ENCODE results near the gene TSPAN9.

- TF ChIP-seq JUND (IDR thresholded peaks at IDR 0.05) (no peak), CTCF (IDR thresholded peaks at IDR 0.05; ENCODE audit: low read depth, low read length, missing input control) (no peak), FOXA2 (IDR thresholded peaks at IDR 0.05) (no peak), REST (IDR thresholded peaks at IDR 0.05) (no peak), MAX (IDR thresholded peaks at IDR 0.05) (no peak), EGR1 (IDR thresholded peaks at IDR 0.05; ENCODE audit: low read depth in 2 of 2) (no peak), GABPA (IDR thresholded peaks at IDR 0.05 in 1 of 2, conservative IDR thresholded peaks at IDR 0.05 in 1 of 2) (no peak), ZBTB33 (IDR thresholded peaks at IDR 0.05) (no peak), YY1 (IDR thresholded peaks at IDR 0.05) (no peak)
Measured at GRCh38 chr12:3081886-3082285, 4.7 kb downstream of the TSPAN9 start.

All from liver (tissue), 3 donors.